AG09319 (cell line): ENCODE data around the gene EMX2.
"Not testable (repeated sequence)": the region's sequence is repeated elsewhere in the genome, so short reads cannot be mapped to it uniquely, and the experiment has no call there.

Source experiments
- DNase-seq: peaks from one replicate; pipeline ENCODE4 v3.0.0-alpha.2; 2010; ENCODE audit warnings: low read depth; ENCODE audit errors: extremely low read depth
- CTCF ChIP-seq: IDR thresholded peaks from 2 replicates; pipeline ENCODE4 v1.5.1; 2011; ENCODE audit warnings: low read depth, mild to moderate bottlenecking, inconsistent platforms, low read length, moderate library complexity

The EMX2 gene

GRCh38 chr10:117502421-117503243 lies 39.9 kb upstream of the EMX2 start:
- no peak for TF ChIP-seq CTCF
- DNase-seq: no peak

GRCh38 chr10:117503244-117504205 lies 39.0 kb upstream of the EMX2 start:
- TF ChIP-seq CTCF: peak; percentile 6
- peak; percentile 19 for DNase-seq

- no peak for TF ChIP-seq CTCF
- DNase-seq: no peak
Observed at GRCh38 chr10:117504562-117504961, 38.0 kb upstream of the EMX2 start.

- DNase-seq: not testable (repeated sequence)
Observed at GRCh38 chr10:117507081-117507480, 35.5 kb upstream of the EMX2 start.

- no peak for TF ChIP-seq CTCF
- DNase-seq: no peak
Observed at GRCh38 chr10:117509573-117509972, 33.0 kb upstream of the EMX2 start.

- DNase-seq: no peak
- no peak for TF ChIP-seq CTCF
Observed at GRCh38 chr10:117511601-117512390, 30.8 kb upstream of the EMX2 start.

- no peak for TF ChIP-seq CTCF
Observed at GRCh38 chr10:117514971-117515370, 27.6 kb upstream of the EMX2 start.

More at GRCh38 chr10:117514971-117515370, 27.6 kb upstream of the EMX2 start:
- no peak for DNase-seq
